ENCODE data around the gene CCDC71.

DNA sequence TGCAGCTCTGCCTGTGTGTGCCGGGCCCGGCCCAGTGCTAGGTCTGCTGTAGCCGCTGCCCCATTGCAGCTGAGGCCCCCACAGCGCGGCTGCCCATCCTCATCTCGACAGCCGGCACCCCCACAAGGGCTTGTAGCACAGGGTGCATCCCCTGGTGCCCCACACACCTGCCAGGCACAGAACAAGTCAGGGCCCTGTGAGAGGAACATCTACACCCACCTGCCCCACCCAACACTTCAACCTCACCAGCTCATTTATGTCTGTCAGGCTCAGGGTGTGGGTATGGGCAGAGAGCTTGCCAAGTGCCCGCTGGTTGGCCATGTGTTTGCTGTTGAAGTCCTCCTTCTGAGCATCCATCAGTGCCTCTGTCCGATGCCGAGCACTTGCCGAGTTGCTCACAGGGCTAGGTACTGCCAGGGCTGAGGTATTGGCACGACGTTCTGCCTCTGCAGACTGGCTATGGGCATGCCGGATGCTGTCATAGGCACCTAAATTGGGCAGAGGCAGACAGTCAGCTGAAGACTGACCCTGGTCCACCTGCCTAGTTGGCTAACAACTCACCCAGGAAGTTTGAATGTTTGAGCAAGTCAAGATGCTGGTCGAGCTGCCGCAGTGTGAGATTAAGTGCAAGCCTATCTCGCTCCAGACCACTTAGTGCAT is 43.1 kb downstream of the CCDC71 start:
- no peak for TF ChIP-seq POLR2A (IDR thresholded peaks at IDR 0.05)
- TF ChIP-seq, protein P1, sequence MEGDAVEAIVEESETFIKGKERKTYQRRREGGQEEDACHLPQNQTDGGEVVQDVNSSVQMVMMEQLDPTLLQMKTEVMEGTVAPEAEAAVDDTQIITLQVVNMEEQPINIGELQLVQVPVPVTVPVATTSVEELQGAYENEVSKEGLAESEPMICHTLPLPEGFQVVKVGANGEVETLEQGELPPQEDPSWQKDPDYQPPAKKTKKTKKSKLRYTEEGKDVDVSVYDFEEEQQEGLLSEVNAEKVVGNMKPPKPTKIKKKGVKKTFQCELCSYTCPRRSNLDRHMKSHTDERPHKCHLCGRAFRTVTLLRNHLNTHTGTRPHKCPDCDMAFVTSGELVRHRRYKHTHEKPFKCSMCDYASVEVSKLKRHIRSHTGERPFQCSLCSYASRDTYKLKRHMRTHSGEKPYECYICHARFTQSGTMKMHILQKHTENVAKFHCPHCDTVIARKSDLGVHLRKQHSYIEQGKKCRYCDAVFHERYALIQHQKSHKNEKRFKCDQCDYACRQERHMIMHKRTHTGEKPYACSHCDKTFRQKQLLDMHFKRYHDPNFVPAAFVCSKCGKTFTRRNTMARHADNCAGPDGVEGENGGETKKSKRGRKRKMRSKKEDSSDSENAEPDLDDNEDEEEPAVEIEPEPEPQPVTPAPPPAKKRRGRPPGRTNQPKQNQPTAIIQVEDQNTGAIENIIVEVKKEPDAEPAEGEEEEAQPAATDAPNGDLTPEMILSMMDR (IDR thresholded peaks at IDR 0.05), result no peak

All from adrenal gland (tissue), 5 donors.